GM21737 (cell line): Measurements from ENCODE around the gene INPP5D.
"Not testable (repeated sequence)": the region's sequence is repeated elsewhere in the genome, so short reads cannot be mapped to it uniquely, and the experiment has no call there.

Experiments used
- ATAC-seq: cut with Tn5 transposase; IDR thresholded peaks from one replicate; pipeline ENCODE4 v1.9.1; 2021; ENCODE audit warnings: mild to moderate bottlenecking, moderate library complexity; ENCODE audit not compliant: unreplicated experiment

The INPP5D gene

GRCh38 chr2:233133239-233133638 lies 73.1 kb downstream of the INPP5D start:
- ATAC-seq = no peak

GRCh38 chr2:233135421-233135820 lies 75.3 kb downstream of the INPP5D start:
- no peak for ATAC-seq

- no peak for ATAC-seq
Observed at GRCh38 chr2:233137040-233137439, 76.9 kb downstream of the INPP5D start.

- ATAC-seq = no peak
Observed at GRCh38 chr2:233140077-233140585, 80.0 kb downstream of the INPP5D start.

- ATAC-seq = no peak
Observed at GRCh38 chr2:233140978-233141377, 80.8 kb downstream of the INPP5D start.

- no peak for ATAC-seq
Observed at GRCh38 chr2:233141901-233142300, 81.8 kb downstream of the INPP5D start.

- ATAC-seq = peak; percentile 77
Observed at GRCh38 chr2:233142355-233142897, 82.3 kb downstream of the INPP5D start.

- ATAC-seq = no peak
Observed at GRCh38 chr2:233143700-233144331, 83.7 kb downstream of the INPP5D start.

GRCh38 chr2:233145726-233146125 lies 85.6 kb downstream of the INPP5D start:
- no peak for ATAC-seq

- no peak for ATAC-seq
Observed at GRCh38 chr2:233146194-233146593, 86.1 kb downstream of the INPP5D start.

GRCh38 chr2:233147136-233147828 lies 87.1 kb downstream of the INPP5D start:
- no peak for ATAC-seq

GRCh38 chr2:233147829-233148167 lies 87.7 kb downstream of the INPP5D start:
- no peak for ATAC-seq

- ATAC-seq = no peak
Observed at GRCh38 chr2:233148354-233148753, 88.2 kb downstream of the INPP5D start.

GRCh38 chr2:233152541-233152940 lies 92.4 kb downstream of the INPP5D start:
- ATAC-seq = no peak

- ATAC-seq = no peak
Observed at GRCh38 chr2:233153146-233153798, 93.1 kb downstream of the INPP5D start.

- ATAC-seq = no peak
Observed at GRCh38 chr2:233156001-233156400, 95.9 kb downstream of the INPP5D start.

- not testable (repeated sequence) for ATAC-seq
Observed at GRCh38 chr2:233156461-233156860, 96.3 kb downstream of the INPP5D start.

GRCh38 chr2:233161730-233162129 lies 101.6 kb downstream of the INPP5D start:
- no peak for ATAC-seq

- ATAC-seq = no peak
Observed at GRCh38 chr2:233162770-233163169, 102.6 kb downstream of the INPP5D start.

GRCh38 chr2:233163486-233164103 lies 103.5 kb downstream of the INPP5D start:
- no peak for ATAC-seq

GRCh38 chr2:233164128-233164635 lies 104.0 kb downstream of the INPP5D start:
- no peak for ATAC-seq
